A549 treated with RU486 at 1 μM for 4 hours (cell line): Measurements from ENCODE around the gene ICAM5. TPM values are rescaled to one million over a fixed set of nuclear protein-coding genes. Genes with fewer than 3 reads are reported as not detected.

ENCODE experiments used
- total RNA-seq: library from RNA; stranded (reverse); fragments of 200-300 nt; extraction: Qiagen RNA extraction; gene quantifications from 5 replicates; pipeline ENCODE4 v1.2.3, GENCODE V29; 2022; ENCODE audit warnings: low read depth

The ICAM5 gene
- total RNA-seq: 0.42 to 1.2 TPM (median 0.78 TPM) in 5 replicates

GRCh38 chr19:10289836-10290356, at the start of gene ICAM5:
Gene ICAM5, plus strand, starts transcription at chr19:10289952. Its CDS starts 92 bp downstream, at chr19:10290044.

GRCh38 chr19:10251792-10252694, 37.7 kb upstream of the ICAM5 start, which contains the start of gene MRPL4:
Gene MRPL4, plus strand, starts transcription at chr19:10252214. Its CDS starts 40 bp downstream, at chr19:10252254.

GRCh38 chr19:10270616-10271394, 18.9 kb upstream of the ICAM5 start, which contains the start of gene ICAM1:
Gene ICAM1, plus strand, starts transcription at chr19:10271120. Its CDS starts 40 bp downstream, at chr19:10271160.

GRCh38 chr19:10286803-10287737, 2.7 kb upstream of the ICAM5 start, which contains the start of gene ICAM4:
Gene ICAM4, plus strand, starts transcription at chr19:10286955. Its CDS starts 58 bp downstream, at chr19:10287013.

GRCh38 chr19:10309423-10309822, 19.7 kb downstream of the ICAM5 start, which contains the start of gene ZGLP1:
Gene ZGLP1, minus strand, starts transcription at chr19:10309815.

GRCh38 chr19:10315335-10316214, 25.8 kb downstream of the ICAM5 start, which contains the start of gene FDX2:
Gene FDX2, minus strand, starts transcription at chr19:10316015. Its CDS starts 19 bp downstream, at chr19:10315996.

GRCh38 chr19:10332965-10333757, 43.4 kb downstream of the ICAM5 start, which contains the start of gene RAVER1:
Gene RAVER1, minus strand, starts transcription at chr19:10333529. Its CDS starts 22 bp downstream, at chr19:10333507.

GRCh38 chr19:10339380-10339960, 49.7 kb downstream of the ICAM5 start, which contains the start of gene ICAM3:
Gene ICAM3, minus strand, starts transcription at chr19:10339624. Its CDS starts 10 bp downstream, at chr19:10339614.

Other genes starting within 250 kb of the ICAM5 start
- gene SHFL, start 203.6 kb upstream of the ICAM5 start, total RNA-seq: 6.0 to 9.3 TPM (median 8.2 TPM) in 5 replicates
- 0.05 to 0.14 TPM (median 0.12 TPM) in 3 of 5 replicates, not detected in the others for gene ANGPTL6, start 187.3 kb upstream of the ICAM5 start, total RNA-seq
- gene PPAN, start 183.6 kb upstream of the ICAM5 start, total RNA-seq: 39.6 to 57.2 TPM (median 57.1 TPM) in 5 replicates
- gene P2RY11, start 178.3 kb upstream of the ICAM5 start, total RNA-seq: 5.8 to 13.1 TPM (median 7.6 TPM) in 5 replicates
- gene EIF3G, start 170.1 kb upstream of the ICAM5 start, total RNA-seq: 161 to 180 TPM (median 166 TPM) in 5 replicates
- 51.3 to 66.7 TPM (median 64.7 TPM) in 5 replicates for gene DNMT1, start 95.0 kb upstream of the ICAM5 start, total RNA-seq
- 0.96 to 1.2 TPM (median 1.2 TPM) in 5 replicates for gene S1PR2, start 58.6 kb upstream of the ICAM5 start, total RNA-seq
- gene MRPL4, start 37.7 kb upstream of the ICAM5 start, total RNA-seq: 59.0 to 78.7 TPM (median 77.4 TPM) in 5 replicates
- gene ICAM1, start 18.8 kb upstream of the ICAM5 start, total RNA-seq: 4.2 to 6.4 TPM (median 5.1 TPM) in 5 replicates
- 0.10 to 0.12 TPM in 2 of 5 replicates, not detected in the others for gene ICAM4, start 3.0 kb upstream of the ICAM5 start, total RNA-seq
- 1.2 to 4.1 TPM (median 1.8 TPM) in 5 replicates for gene ZGLP1, start 19.9 kb downstream of the ICAM5 start, total RNA-seq
- gene FDX2, start 26.1 kb downstream of the ICAM5 start, total RNA-seq: 22.1 to 41.4 TPM (median 33.1 TPM) in 5 replicates
- gene RAVER1, start 43.6 kb downstream of the ICAM5 start, total RNA-seq: 19.7 to 31.8 TPM (median 26.2 TPM) in 5 replicates
- gene ICAM3, start 49.7 kb downstream of the ICAM5 start, total RNA-seq: 6.5 to 11.4 TPM (median 8.8 TPM) in 5 replicates
- gene TYK2, start 90.6 kb downstream of the ICAM5 start, total RNA-seq: 25.9 to 44.4 TPM (median 43.3 TPM) in 5 replicates
- 163 to 208 TPM (median 188 TPM) in 5 replicates for gene CDC37, start 113.6 kb downstream of the ICAM5 start, total RNA-seq
- 4.2 to 5.2 TPM (median 4.2 TPM) in 5 replicates for gene PDE4A, start 130.6 kb downstream of the ICAM5 start, total RNA-seq
- gene KEAP1, start 213.4 kb downstream of the ICAM5 start, total RNA-seq: 51.6 to 75.8 TPM (median 59.7 TPM) in 5 replicates
- gene S1PR5, start 227.5 kb downstream of the ICAM5 start, total RNA-seq: 2.0 to 3.0 TPM (median 2.5 TPM) in 5 replicates